ENCODE data around the gene MCTP1. TPM values are rescaled to one million over a fixed set of nuclear protein-coding genes. Genes with fewer than 3 reads are reported as not detected.

MCTP1 gene
- total RNA-seq, 2 experiments from 2014 or later: 0.42 TPM; not detected in 1

DNA sequence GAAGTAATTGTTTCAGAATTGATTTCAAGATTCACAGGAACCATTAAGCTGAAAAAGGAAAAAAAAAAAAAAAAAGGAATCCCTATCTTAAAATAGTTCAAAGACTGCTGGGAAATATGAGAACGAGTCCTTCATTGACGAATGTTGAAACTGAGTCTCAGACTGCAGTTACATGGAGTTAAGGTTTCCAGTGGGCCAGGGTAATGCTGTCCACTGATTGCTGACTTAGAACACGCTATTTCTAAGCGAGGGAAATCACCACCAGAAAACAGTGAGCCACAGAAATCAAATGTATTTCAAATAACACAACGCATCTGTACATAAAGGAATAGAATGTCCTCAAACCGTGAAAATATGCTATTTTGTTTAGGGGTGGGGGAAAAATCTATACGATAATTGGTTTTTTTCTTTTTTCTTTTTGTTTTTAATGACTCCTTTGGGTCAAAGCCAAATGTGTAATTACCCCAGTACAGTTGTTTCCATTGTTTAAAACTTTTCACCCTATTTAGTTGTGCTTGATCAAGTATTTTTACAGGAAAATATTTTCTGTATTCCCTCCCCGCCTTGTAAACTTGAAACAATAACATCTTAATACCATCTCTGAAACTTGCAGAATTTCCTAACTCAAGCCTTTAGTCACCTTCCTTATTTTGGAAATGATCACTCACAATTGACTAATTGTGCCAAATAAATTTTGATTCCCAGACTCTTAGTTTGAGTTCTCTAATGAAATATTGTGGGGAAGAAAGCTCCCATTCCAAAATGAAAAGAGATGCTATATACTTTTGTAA, 208.3 kb downstream of the MCTP1 start:
- no peaks in the 10 kb centered on the region for H3K27me3 Mint-ChIP-seq (ENCODE audit: low read depth)
- POLR2A ChIA-PET: no interaction called here
- H3K27ac Mint-ChIP-seq: no peak overlapping the region
- no peak overlapping the region for H3K4me3 Mint-ChIP-seq
- H3K36me3 Mint-ChIP-seq (ENCODE audit: low read depth): no peaks in the 10 kb centered on the region
- no peaks in the 10 kb centered on the region for H3K9me3 Mint-ChIP-seq (ENCODE audit: insufficient read depth)
- CTCF ChIA-PET: no interaction called here
- DNase-seq (no peak), ATAC-seq (no peak)
- peaks cover 9% of the 10 kb centered on the region for H3K4me1 Mint-ChIP-seq (ENCODE audit: low read depth)

DNA sequence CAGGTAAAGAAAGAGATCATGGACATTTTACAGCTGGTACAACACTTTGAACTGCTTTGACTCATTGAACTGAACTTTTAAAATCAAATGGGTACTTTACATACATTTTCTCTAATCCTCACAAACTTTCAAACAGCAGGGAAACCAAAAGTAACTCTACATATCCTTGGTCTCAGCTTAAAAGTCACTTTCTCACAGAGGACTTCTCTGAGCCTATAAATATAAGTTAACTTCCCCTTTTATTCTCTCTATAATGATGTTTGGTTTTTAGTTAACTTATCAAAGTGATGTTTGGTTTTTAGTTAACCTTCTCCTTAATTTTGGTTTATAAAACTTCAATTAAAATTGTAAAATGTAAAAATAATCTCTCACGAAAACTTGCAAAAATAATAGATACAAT, 209.8 kb downstream of the MCTP1 start:
- ATAC-seq (no peak), DNase-seq (no peak)
- Mint-ChIP-seq H3K4me3 (no peak overlapping the region), H3K9me3 (ENCODE audit: insufficient read depth) (no peaks in the 10 kb centered on the region), H3K36me3 (ENCODE audit: low read depth) (no peaks in the 10 kb centered on the region), H3K27ac (no peak overlapping the region), H3K4me1 (ENCODE audit: low read depth) (no peaks in the 10 kb centered on the region), H3K27me3 (ENCODE audit: low read depth) (no peaks in the 10 kb centered on the region)
- POLR2A ChIA-PET: no interaction called here
- CTCF ChIA-PET: no interaction called here

DNA sequence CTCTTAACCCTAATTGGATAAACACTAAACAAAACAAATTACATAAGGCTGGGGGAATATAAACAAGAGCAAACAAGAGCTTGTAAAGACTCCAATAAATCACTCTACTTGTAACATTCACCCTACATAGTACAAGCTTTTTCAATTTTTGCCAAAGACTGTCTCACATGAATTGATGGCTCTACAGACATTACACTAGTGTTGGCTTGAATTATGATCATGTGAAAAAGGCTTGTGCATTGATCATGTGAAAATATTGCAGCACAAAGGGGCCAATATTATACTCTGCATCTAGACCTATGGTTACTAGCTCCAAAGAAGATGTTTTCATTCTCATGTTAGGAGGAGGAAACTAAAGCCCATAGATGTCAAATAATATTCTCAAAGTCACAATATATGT, 212.6 kb downstream of the MCTP1 start:
- POLR2A ChIA-PET: no interaction called here
- no peak for ATAC-seq

DNA sequence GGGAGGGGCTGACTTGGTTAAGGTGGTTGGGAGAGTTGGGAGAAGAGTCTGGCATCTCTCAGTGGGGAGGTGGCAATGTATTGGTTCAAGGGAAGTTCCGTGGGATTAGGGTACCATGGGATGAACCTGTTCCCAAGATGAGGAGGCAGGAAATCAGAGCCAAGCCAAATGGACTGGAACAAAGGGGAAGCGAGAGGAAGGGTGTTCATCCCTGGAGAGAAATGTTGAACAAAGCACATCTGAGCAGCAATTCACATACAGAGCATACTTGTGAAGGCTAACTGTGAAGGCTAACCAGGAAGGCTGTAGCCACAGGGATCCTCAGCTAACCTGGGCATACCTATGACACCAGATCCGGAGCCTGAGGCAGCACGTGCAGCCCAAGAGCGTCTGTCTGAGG, 214.0 kb downstream of the MCTP1 start:
- CTCF ChIA-PET: interaction anchor here (1.6 kb wide), 1 partner anchor 9 kb away, joined by 5 read pairs; no protein-coding TSS in a partner anchor
- no peak overlapping the region for H3K27ac Mint-ChIP-seq
- DNase-seq (no peak), ATAC-seq (no peak)
- H3K4me1 Mint-ChIP-seq (ENCODE audit: low read depth): no peaks in the 10 kb centered on the region
- H3K4me3 Mint-ChIP-seq: no peak overlapping the region
- no peaks in the 10 kb centered on the region for H3K36me3 Mint-ChIP-seq (ENCODE audit: low read depth)
- POLR2A ChIA-PET: no interaction called here
- no peaks in the 10 kb centered on the region for H3K9me3 Mint-ChIP-seq (ENCODE audit: insufficient read depth)
- H3K27me3 Mint-ChIP-seq (ENCODE audit: low read depth): no peaks in the 10 kb centered on the region

More for the DNA sequence above, 212.6 kb downstream of the MCTP1 start:
- Mint-ChIP-seq H3K36me3 (ENCODE audit: low read depth) (no peaks in the 10 kb centered on the region), H3K4me3 (no peak overlapping the region), H3K4me1 (ENCODE audit: low read depth) (no peaks in the 10 kb centered on the region), H3K9me3 (ENCODE audit: insufficient read depth) (no peaks in the 10 kb centered on the region), H3K27ac (no peak overlapping the region), H3K27me3 (ENCODE audit: low read depth) (no peaks in the 10 kb centered on the region)
- CTCF ChIA-PET: interaction anchor here (1.3 kb wide), 1 partner anchor 9 kb away, joined by 5 read pairs; no protein-coding TSS in a partner anchor
- DNase-seq: no peak

DNA sequence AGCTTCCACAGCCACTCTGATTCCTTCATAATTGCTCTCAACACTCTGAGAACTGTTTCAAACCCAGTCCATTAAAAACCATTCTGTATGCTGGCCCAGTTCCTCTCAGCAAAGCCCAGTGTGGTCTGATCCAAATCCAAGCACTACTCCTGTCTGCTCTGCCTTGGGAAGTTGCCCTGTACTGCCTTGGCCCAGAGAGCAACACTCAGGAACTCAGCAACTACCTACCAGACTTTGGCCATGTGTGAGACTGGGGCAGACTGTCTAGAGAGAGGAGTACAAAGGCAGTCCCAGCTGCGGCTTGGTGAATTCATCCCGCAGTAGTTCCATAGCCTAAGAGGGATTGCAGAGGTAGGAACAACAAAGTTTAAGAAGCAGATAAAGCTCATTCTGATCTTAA, 214.4 kb downstream of the MCTP1 start:
- H3K27me3 Mint-ChIP-seq (ENCODE audit: low read depth): no peaks in the 10 kb centered on the region

DNA sequence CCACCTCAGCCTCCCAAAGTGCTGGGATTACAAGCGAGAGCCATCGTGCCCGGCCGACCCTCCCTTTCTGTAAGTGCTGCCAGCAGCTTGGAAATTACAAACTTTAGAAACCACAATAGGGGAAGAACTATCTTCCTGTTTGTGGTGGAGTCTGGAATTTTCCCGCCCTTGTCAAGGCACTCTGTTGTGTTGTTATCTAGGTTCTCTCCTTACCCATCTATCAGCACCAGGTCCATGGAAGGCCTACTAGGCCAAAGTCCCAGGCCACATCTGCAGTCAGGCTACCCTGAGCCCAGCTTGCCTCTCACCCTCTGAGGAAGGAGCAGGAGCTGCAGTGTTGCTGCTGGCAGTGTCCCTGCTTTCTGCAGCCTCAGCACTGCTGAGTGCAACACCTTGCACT, 214.9 kb downstream of the MCTP1 start:
- ChIA-PET CTCF (interaction anchor here (1.6 kb wide), 1 partner anchor 8 kb away, joined by 5 read pairs; no protein-coding TSS in a partner anchor), POLR2A (interaction anchor here (0.7 kb wide), 1 partner anchor 24 kb away, joined by 3 read pairs; no protein-coding TSS in a partner anchor)
- Mint-ChIP-seq H3K4me1 (ENCODE audit: low read depth) (no peaks in the 10 kb centered on the region), H3K27me3 (ENCODE audit: low read depth) (no peaks in the 10 kb centered on the region), H3K9me3 (ENCODE audit: insufficient read depth) (no peaks in the 10 kb centered on the region), H3K36me3 (ENCODE audit: low read depth) (no peaks in the 10 kb centered on the region), H3K4me3 (no peak overlapping the region), H3K27ac (no peak overlapping the region)
- DNase-seq (no peak), ATAC-seq (no peak)

More for the DNA sequence above, 214.4 kb downstream of the MCTP1 start:
- POLR2A ChIA-PET: no interaction called here
- DNase-seq (no peak), ATAC-seq (no peak)
- CTCF ChIA-PET: interaction anchor here (1.6 kb wide), 1 partner anchor 8 kb away, joined by 5 read pairs; no protein-coding TSS in a partner anchor
- Mint-ChIP-seq H3K9me3 (ENCODE audit: insufficient read depth) (no peaks in the 10 kb centered on the region), H3K4me1 (ENCODE audit: low read depth) (no peaks in the 10 kb centered on the region), H3K27ac (no peak overlapping the region), H3K36me3 (ENCODE audit: low read depth) (no peaks in the 10 kb centered on the region), H3K4me3 (no peak overlapping the region)

DNA sequence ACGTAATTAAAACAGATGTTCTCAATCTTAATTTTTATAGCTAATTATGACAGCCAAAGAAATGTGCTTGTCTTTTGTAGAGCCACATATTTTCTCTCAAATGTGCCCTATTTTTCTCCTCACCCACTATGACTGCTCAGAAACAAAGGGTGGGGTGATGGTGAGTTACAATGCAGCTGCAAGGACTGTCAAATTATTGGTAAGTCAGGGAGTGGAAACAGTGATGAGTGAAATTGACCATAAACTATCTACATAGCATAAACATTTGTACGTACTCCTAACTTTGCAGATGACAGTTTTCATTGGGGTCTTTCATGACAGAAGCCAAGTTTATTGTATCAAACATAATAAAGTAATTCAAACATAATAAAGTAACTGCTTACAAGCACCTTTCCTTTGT, 215.9 kb downstream of the MCTP1 start:
- POLR2A ChIA-PET: interaction anchor here (0.6 kb wide), 1 partner anchor 18 kb away, joined by 3 read pairs; no protein-coding TSS in a partner anchor
- DNase-seq: no peak
- Mint-ChIP-seq H3K27me3 (ENCODE audit: low read depth) (no peaks in the 10 kb centered on the region), H3K4me1 (ENCODE audit: low read depth) (no peaks in the 10 kb centered on the region), H3K9me3 (ENCODE audit: insufficient read depth) (no peaks in the 10 kb centered on the region), H3K27ac (no peak overlapping the region), H3K4me3 (no peak overlapping the region), H3K36me3 (ENCODE audit: low read depth) (no peaks in the 10 kb centered on the region)
- ATAC-seq: no peak
- CTCF ChIA-PET: interaction anchor here (0.8 kb wide), 1 partner anchor 10 kb away, joined by 3 read pairs; no protein-coding TSS in a partner anchor

DNA sequence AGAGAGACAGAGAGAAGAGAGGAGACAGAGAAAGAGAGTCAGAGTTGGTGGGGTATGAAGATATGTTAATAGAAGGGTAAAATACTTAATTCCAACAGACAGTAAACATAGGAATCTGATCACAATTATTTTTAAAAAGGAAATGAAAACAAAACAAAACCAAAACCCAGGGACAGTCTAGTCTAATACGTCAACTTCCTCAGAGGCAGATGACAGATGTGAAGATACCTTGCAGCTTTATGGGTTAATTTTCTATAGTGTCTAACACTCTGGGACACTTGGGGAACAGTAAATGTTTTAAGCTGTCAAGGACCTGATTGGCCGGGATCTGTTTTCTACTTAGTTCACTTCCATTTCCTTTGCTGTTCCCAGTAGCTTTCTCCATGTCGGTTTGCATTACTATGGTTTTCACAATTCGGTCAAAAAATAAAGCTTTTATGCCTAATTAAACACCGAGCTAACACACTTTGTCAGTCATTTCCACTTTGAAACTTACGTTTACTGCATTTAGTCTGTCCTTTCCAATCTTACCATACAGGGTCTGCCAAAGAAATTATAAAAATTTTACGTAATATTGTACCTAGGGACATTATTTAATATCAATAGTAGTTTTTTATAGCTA, 216.5 kb downstream of the MCTP1 start:
- Mint-ChIP-seq H3K27ac (no peak overlapping the region), H3K27me3 (ENCODE audit: low read depth) (peaks cover 1% of the 10 kb centered on the region), H3K9me3 (ENCODE audit: insufficient read depth) (no peaks in the 10 kb centered on the region), H3K36me3 (ENCODE audit: low read depth) (no peaks in the 10 kb centered on the region), H3K4me3 (no peak overlapping the region), H3K4me1 (ENCODE audit: low read depth) (no peaks in the 10 kb centered on the region)
- no peak for ATAC-seq
- no peak for DNase-seq
- CTCF ChIA-PET: no interaction called here
- POLR2A ChIA-PET: interaction anchor here (0.6 kb wide), 1 partner anchor 19 kb away, joined by 3 read pairs; no protein-coding TSS in a partner anchor

DNA sequence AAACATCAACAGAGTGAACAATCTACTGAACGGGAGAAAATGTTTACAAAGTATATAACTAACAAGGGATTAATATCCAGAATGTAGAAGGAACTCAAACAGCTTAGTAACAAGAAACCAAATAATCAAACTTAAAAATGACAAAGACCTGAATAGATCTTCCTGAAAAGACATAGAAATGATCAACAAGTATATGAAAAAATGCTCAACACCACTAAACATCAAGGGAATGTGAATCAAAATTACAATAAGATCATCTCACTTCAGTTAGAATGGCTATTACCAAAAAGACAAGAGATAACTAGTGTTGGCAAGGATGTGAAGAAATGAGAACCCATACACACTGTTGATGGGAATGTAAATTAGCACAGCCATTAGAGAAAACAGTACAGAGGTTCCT, 218.8 kb downstream of the MCTP1 start:
- Mint-ChIP-seq H3K27me3 (ENCODE audit: low read depth) (peaks cover 4% of the 10 kb centered on the region), H3K4me3 (no peak overlapping the region), H3K27ac (no peak overlapping the region), H3K36me3 (ENCODE audit: low read depth) (no peaks in the 10 kb centered on the region), H3K9me3 (ENCODE audit: insufficient read depth) (no peaks in the 10 kb centered on the region), H3K4me1 (ENCODE audit: low read depth) (no peaks in the 10 kb centered on the region)
- POLR2A ChIA-PET: no interaction called here
- DNase-seq (no peak), ATAC-seq (no peak)
- CTCF ChIA-PET: no interaction called here

DNA sequence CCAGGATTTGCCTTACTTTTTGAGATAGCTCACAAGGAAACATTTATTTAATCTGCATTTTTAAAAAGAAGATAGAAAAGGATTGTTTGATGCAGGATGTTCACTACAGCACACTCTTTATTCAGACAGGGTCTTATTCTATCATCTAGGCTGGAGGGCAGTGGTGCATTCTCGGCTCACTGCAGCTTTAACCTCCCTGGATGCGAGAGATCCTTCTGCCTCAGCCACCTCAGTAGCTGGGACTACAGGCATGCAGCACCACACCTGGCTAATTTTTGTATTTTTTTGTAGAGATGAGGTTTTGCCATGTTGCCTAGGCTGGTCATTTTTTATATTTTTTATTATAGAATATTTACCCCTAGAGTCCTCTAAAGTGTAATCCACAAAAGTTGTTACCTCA, 221.4 kb downstream of the MCTP1 start:
- peaks cover 4% of the 10 kb centered on the region for H3K27me3 Mint-ChIP-seq (ENCODE audit: low read depth)
- H3K4me3 Mint-ChIP-seq: no peak overlapping the region
- ChIA-PET POLR2A (no interaction called here), CTCF (no interaction called here)
- no peak overlapping the region for H3K27ac Mint-ChIP-seq
- H3K9me3 Mint-ChIP-seq (ENCODE audit: insufficient read depth): no peaks in the 10 kb centered on the region
- H3K4me1 Mint-ChIP-seq (ENCODE audit: low read depth): no peaks in the 10 kb centered on the region
- ATAC-seq: no peak
- no peak for DNase-seq
- no peaks in the 10 kb centered on the region for H3K36me3 Mint-ChIP-seq (ENCODE audit: low read depth)

DNA sequence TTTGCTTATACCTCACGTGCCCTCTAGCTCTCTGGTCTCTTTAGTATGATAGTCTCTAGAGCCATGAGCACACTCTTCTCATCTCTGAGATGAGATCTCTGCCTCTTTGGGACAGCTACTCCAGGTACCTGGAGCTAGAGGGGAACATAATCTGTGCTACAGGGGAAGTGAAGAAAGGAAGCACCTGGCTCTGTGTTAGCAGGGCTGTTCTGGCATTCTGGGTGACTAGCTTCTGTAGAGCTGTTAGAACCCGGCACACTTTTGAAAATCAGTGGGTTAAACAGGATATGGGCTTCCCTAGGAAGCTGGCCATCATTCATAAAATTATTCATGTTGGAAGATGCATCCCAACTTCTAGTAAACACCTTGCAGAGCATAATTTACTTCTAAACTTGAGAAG, 224.8 kb downstream of the MCTP1 start:
- Mint-ChIP-seq H3K27ac (no peak overlapping the region), H3K4me1 (ENCODE audit: low read depth) (peaks cover 2% of the 10 kb centered on the region), H3K4me3 (no peak overlapping the region), H3K9me3 (ENCODE audit: insufficient read depth) (no peaks in the 10 kb centered on the region), H3K27me3 (ENCODE audit: low read depth) (peaks cover 8% of the 10 kb centered on the region), H3K36me3 (ENCODE audit: low read depth) (no peaks in the 10 kb centered on the region)
- CTCF ChIA-PET: interaction anchor here (1.1 kb wide), 1 partner anchor 92 kb away, joined by 5 read pairs; no protein-coding TSS in a partner anchor
- DNase-seq (no peak), ATAC-seq (no peak)
- POLR2A ChIA-PET: no interaction called here

DNA sequence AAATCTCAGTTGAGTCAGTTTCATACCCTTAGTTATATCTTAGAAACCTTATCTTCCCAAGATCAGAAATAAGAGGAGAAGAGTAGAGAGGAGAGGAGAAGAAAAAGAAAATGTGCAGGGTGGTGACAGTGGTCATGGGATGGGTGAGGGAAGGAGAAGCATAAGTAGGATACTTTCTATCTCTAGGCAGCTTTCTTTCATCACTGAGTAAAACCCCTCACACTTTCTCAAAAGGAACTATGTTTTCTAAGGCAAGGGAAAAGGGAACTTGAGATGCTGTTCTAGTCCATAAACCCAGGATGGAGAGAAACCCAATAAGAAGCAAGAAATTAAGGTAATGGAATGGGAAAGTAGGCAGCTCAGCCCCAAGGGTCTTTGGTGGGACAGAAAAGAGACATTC, 225.3 kb downstream of the MCTP1 start:
- no peaks in the 10 kb centered on the region for H3K36me3 Mint-ChIP-seq (ENCODE audit: low read depth)
- peaks cover 8% of the 10 kb centered on the region for H3K27me3 Mint-ChIP-seq (ENCODE audit: low read depth)
- ATAC-seq: no peak
- no peaks in the 10 kb centered on the region for H3K9me3 Mint-ChIP-seq (ENCODE audit: insufficient read depth)
- H3K4me3 Mint-ChIP-seq: no peak overlapping the region
- POLR2A ChIA-PET: no interaction called here
- no peak for DNase-seq
- peaks cover 2% of the 10 kb centered on the region for H3K4me1 Mint-ChIP-seq (ENCODE audit: low read depth)
- H3K27ac Mint-ChIP-seq: no peak overlapping the region
- CTCF ChIA-PET: interaction anchor here (1.1 kb wide), 1 partner anchor 91 kb away, joined by 5 read pairs; no protein-coding TSS in a partner anchor
